C4-2B (cell line): ENCODE measurements around the gene EPHA6.

Source experiments
- ZFX ChIP-seq: fragments of 450-650 bp; IDR thresholded peaks from 2 replicates; pipeline ENCODE4 v1.6.1; 2017
- TF ChIP-seq, protein P1 (sequence below): fragments of 450-650 bp; conservative IDR thresholded peaks from 2 replicates; pipeline ENCODE4 v1.5.1; 2017; ENCODE audit warnings: mild to moderate bottlenecking

GRCh38 chr3:97076673-97077072 lies 262.3 kb downstream of the EPHA6 start:
- TF ChIP-seq, protein P1, sequence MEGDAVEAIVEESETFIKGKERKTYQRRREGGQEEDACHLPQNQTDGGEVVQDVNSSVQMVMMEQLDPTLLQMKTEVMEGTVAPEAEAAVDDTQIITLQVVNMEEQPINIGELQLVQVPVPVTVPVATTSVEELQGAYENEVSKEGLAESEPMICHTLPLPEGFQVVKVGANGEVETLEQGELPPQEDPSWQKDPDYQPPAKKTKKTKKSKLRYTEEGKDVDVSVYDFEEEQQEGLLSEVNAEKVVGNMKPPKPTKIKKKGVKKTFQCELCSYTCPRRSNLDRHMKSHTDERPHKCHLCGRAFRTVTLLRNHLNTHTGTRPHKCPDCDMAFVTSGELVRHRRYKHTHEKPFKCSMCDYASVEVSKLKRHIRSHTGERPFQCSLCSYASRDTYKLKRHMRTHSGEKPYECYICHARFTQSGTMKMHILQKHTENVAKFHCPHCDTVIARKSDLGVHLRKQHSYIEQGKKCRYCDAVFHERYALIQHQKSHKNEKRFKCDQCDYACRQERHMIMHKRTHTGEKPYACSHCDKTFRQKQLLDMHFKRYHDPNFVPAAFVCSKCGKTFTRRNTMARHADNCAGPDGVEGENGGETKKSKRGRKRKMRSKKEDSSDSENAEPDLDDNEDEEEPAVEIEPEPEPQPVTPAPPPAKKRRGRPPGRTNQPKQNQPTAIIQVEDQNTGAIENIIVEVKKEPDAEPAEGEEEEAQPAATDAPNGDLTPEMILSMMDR: no peak
- no peak for TF ChIP-seq ZFX
